GM10266 (cell line): ENCODE measurements around the gene DNAJC11.

ENCODE experiments used
- DNase-seq: peaks from one replicate; pipeline ENCODE4 v3.0.0; 2012; ENCODE audit errors: extremely low spot score
- CTCF ChIP-seq: IDR thresholded peaks from 2 replicates; pipeline ENCODE4 v1.5.1; 2012; ENCODE audit warnings: mild to moderate bottlenecking, low read depth; ENCODE audit not compliant: control insufficient read depth, insufficient read depth; ENCODE audit errors: missing control alignments

Gene DNAJC11

GRCh38 chr1:6635910-6636760 lies 65.5 kb downstream of the DNAJC11 start:
- no peak for TF ChIP-seq CTCF
- DNase-seq: no peak

GRCh38 chr1:6635161-6635909 lies 66.3 kb downstream of the DNAJC11 start:
- DNase-seq: no peak
- no peak for TF ChIP-seq CTCF

- peak; percentile 61 for DNase-seq
- peak; percentile 50 for TF ChIP-seq CTCF
These were observed 67.1 kb downstream of the DNAJC11 start for GRCh38 chr1:6634371-6635052.

GRCh38 chr1:6632588-6633514 lies 68.8 kb downstream of the DNAJC11 start:
- TF ChIP-seq CTCF: no peak
- DNase-seq: no peak

- no peak for DNase-seq
- no peak for TF ChIP-seq CTCF
These were observed 70.6 kb downstream of the DNAJC11 start for GRCh38 chr1:6631058-6631457.

- no peak for TF ChIP-seq CTCF
- DNase-seq: no peak
These were observed 71.6 kb downstream of the DNAJC11 start for GRCh38 chr1:6630027-6630426.
